WERI-Rb-1 (cell line): ENCODE results near the gene FCHSD2.
A peak's percentile ranks its signal among the peaks of the same experiment; 100 is the strongest.

Source experiments
- DNase-seq: peaks from one replicate; pipeline ENCODE4 v3.0.0-alpha.2; 2020
- H3K27ac ChIP-seq: fragments of 250-450 bp; sonication (Bioruptor Pico); 2 replicates; pipeline ENCODE4 v1.5.1; 2020; ENCODE audit warnings: mild to moderate bottlenecking, moderate library complexity
- H3K27me3 ChIP-seq: fragments of 250-450 bp; sonication (Bioruptor Pico); 2 replicates; pipeline ENCODE4 v1.5.1; 2021; ENCODE audit warnings: mild to moderate bottlenecking, low read depth, moderate library complexity; ENCODE audit not compliant: insufficient read depth, severe bottlenecking
- H3K36me3 ChIP-seq: fragments of 250-450 bp; sonication (Bioruptor Pico); 2 replicates; pipeline ENCODE4 v1.5.1; 2020; ENCODE audit warnings: mild to moderate bottlenecking, moderate library complexity
- H3K4me3 ChIP-seq: 2 replicates; pipeline ENCODE4 v1.5.1; 2011; ENCODE audit warnings: low read depth, mild to moderate bottlenecking, control low read depth, low read length
- H3K9me3 ChIP-seq: fragments of 250-450 bp; sonication (Bioruptor Pico); 2 replicates; pipeline ENCODE4 v1.5.1; 2021; ENCODE audit warnings: mild to moderate bottlenecking, moderate library complexity; ENCODE audit not compliant: severe bottlenecking
- TF ChIP-seq, protein P1 (sequence below): IDR thresholded peaks from 2 replicates; pipeline ENCODE4 v1.5.1; 2011; ENCODE audit warnings: low read depth, mild to moderate bottlenecking, control low read depth, inconsistent platforms, low read length

The FCHSD2 gene

DNA sequence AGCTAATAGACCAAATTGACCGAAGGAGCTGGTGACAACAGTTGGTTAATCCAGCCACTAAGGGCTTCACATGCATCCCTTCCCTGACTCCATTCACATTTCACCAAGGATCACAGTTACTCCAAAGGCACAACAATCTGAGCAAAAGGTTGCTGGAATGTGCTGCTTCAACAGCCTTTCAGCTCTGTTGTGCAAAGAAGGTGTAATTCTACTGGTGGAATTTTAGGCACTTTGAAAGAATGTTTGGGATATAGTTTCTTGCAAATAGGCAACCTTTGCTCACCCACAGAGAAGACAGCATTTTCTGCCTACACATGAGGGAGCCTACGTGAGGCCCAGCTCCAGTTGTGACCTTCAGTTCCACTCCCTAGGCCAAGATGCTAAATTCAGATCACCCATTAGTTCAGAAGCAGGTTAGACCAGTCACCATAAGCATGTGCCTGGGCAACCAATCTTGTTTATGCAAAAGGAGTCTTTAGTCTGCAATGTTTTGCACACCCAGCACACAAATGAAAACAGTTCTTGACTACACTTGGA is 21.6 kb upstream of the FCHSD2 start:
- TF ChIP-seq, protein P1, sequence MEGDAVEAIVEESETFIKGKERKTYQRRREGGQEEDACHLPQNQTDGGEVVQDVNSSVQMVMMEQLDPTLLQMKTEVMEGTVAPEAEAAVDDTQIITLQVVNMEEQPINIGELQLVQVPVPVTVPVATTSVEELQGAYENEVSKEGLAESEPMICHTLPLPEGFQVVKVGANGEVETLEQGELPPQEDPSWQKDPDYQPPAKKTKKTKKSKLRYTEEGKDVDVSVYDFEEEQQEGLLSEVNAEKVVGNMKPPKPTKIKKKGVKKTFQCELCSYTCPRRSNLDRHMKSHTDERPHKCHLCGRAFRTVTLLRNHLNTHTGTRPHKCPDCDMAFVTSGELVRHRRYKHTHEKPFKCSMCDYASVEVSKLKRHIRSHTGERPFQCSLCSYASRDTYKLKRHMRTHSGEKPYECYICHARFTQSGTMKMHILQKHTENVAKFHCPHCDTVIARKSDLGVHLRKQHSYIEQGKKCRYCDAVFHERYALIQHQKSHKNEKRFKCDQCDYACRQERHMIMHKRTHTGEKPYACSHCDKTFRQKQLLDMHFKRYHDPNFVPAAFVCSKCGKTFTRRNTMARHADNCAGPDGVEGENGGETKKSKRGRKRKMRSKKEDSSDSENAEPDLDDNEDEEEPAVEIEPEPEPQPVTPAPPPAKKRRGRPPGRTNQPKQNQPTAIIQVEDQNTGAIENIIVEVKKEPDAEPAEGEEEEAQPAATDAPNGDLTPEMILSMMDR: no peak
- Histone ChIP-seq H3K27me3 (no peaks in the 10 kb centered on the region), H3K9me3 (peaks cover 3% of the 10 kb centered on the region), H3K4me3 (no peak overlapping the region), H3K27ac (no peak overlapping the region), H3K36me3 (no peaks in the 10 kb centered on the region)
- no peak for DNase-seq

DNA sequence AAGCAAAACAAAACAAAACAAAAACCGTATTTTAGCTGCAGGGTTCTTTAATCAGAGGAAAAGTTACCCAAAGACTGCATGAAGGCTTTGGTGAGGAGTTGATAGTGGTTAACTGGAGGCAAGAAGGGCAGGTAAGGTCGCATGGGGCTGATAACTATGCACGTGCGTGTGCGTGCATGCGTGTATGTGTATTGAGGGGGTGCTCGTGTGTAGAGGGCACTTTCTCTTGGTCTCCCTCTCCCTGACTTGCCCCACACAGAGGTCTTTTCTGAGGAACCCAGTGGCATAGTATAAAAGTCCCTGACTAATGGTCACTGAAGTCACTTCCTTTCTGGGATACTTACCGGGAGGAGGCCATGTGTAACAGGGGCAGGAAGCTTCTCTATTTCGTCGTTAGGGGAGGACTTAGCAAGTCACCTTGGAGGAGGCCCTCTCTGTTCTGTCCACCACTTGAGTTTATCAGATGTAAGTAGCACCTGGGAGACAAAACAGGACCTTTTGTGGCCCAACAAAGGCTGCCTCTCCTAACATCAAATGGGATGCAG is 20.1 kb upstream of the FCHSD2 start:
- Histone ChIP-seq H3K27me3 (no peaks in the 10 kb centered on the region), H3K9me3 (peaks cover 3% of the 10 kb centered on the region), H3K4me3 (no peak overlapping the region), H3K36me3 (no peaks in the 10 kb centered on the region), H3K27ac (no peak overlapping the region)
- no peak for DNase-seq
- TF ChIP-seq, protein P1: no peak

DNA sequence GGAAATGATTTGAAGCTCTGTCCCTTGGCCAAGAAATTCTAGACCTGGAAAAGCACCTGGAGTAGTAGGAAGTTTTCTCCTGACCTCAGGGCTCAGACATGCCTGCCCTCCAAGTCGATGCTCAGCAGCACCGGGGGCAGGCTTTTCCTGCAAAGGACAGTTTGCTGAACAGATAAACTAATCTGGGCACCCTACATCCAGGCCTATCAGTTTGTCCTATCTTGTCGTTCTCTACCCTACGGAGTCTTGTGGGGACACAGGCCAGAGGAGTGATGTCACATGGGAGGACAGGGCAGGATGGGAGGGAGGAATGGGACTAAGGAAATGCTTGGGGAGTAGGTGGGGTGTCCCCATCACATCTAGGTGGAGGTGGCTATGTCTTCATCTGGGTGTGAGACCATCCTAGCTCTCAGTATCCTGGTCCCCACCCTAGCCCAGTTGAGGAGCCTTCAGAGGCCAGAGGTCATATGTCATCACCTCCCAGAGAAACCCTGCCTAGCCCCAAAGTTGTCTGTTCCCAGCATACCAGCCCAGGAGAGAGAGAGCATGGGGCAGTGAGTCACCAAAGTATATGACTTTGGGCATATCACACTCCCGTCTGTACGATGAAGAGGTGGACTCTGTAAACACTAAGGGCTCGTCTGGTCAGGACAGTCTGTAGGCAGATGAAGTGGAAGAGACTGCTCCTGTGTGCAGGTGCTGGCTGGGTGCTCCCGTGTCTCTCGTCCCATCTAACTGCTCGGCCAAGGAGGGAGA is 18.1 kb upstream of the FCHSD2 start:
- Histone ChIP-seq H3K27me3 (no peaks in the 10 kb centered on the region), H3K4me3 (no peak overlapping the region), H3K27ac (peak overlapping the region; percentile 94), H3K9me3 (peaks cover 3% of the 10 kb centered on the region), H3K36me3 (no peaks in the 10 kb centered on the region)
- TF ChIP-seq, protein P1: no peak
- DNase-seq: no peak

DNA sequence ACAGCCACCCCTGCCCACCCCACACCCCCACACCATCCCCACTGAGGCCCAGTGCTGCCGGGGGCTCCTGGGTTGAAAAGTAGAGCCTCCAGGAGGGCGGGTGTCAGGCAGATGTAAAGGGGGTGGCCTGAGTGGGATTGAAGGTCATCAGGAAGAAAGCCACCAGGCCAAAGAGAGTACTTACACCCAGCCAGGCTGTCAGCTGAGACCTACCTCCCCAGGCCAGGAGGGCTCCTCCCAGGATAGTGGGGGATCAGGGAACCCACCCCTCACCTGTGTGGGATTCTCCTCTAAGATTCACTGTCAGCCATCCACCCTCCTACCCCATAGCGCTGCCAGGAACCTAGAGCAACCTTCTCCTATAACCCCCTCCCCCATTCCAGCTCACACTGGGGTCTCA is 17.2 kb upstream of the FCHSD2 start:
- no peak for DNase-seq
- Histone ChIP-seq H3K9me3 (no peaks in the 10 kb centered on the region), H3K36me3 (no peaks in the 10 kb centered on the region), H3K27me3 (no peaks in the 10 kb centered on the region), H3K27ac (peak overlapping the region; percentile 94), H3K4me3 (no peak overlapping the region)
- TF ChIP-seq, protein P1: no peak

DNA sequence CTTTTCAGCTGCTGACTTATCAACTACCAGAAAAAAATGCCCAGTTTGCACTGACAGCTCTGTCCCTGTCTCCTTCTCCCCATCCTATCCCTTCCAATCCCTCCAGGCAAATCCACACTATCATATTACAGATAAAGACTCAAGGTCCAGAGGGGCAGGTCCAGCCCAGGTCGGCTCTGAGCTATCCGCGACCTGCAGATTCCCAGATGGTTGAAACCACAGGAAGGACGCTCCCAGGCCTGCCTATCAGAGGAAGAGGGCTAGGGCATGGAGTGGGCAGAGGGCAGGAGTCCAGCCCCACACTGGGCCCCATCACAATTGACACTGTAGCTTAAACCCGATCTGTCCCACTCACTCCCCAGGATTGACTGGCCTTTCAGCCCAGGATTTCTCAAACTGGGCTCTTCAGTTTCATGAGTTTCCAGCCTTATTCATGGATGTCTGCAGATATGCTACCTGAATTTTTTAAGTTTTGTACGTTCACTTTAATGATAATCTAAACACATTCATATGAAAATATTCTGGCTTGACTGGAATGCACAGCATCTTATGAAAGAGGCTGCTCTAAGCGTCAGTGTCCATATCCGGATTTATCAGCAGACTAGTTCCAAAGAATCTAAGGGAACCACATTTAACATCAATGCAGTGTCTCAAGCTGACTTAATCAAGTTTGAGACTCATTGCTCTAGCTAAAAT is 16.4 kb upstream of the FCHSD2 start:
- Histone ChIP-seq H3K4me3 (no peak overlapping the region), H3K27me3 (no peaks in the 10 kb centered on the region), H3K9me3 (no peaks in the 10 kb centered on the region), H3K27ac (peak overlapping the region; percentile 94), H3K36me3 (no peaks in the 10 kb centered on the region)
- TF ChIP-seq, protein P1: no peak
- DNase-seq: peak; percentile 81
